Measurements from ENCODE around the gene EXOC1L.

EXOC1L gene

GRCh38 chr4:55783584-55783983 is 36.0 kb upstream of the EXOC1L start:
- TF ChIP-seq REST (IDR thresholded peaks at IDR 0.05; ENCODE audit: insufficient read depth in 1 of 2, low read depth in 2 of 2, low read length in 2 of 2) (no peak), FOXP2 (optimal IDR thresholded peaks at IDR 0.05; ENCODE audit: borderline replicate concordance, extremely low read depth, extremely low read length, insufficient read depth) (no peak), POLR2AphosphoS5 (IDR thresholded peaks at IDR 0.05; ENCODE audit: low read depth, low read length) (no peak), SIN3A (IDR thresholded peaks at IDR 0.05; ENCODE audit: borderline replicate concordance, insufficient read depth, low read length) (no peak), TAF1 (IDR thresholded peaks at IDR 0.05; ENCODE audit: borderline replicate concordance, insufficient read depth, low read length) (no peak)

GRCh38 chr4:55784747-55785146 is 34.8 kb upstream of the EXOC1L start:
- TF ChIP-seq SIN3A (IDR thresholded peaks at IDR 0.05; ENCODE audit: borderline replicate concordance, insufficient read depth, low read length): no peak
- TF ChIP-seq REST (IDR thresholded peaks at IDR 0.05; ENCODE audit: insufficient read depth in 1 of 2, low read depth in 2 of 2, low read length in 2 of 2): no peak
- TF ChIP-seq POLR2AphosphoS5 (IDR thresholded peaks at IDR 0.05; ENCODE audit: low read depth, low read length): no peak
- no peak for TF ChIP-seq TAF1 (IDR thresholded peaks at IDR 0.05; ENCODE audit: borderline replicate concordance, insufficient read depth, low read length)
- TF ChIP-seq FOXP2 (optimal IDR thresholded peaks at IDR 0.05; ENCODE audit: borderline replicate concordance, extremely low read depth, extremely low read length, insufficient read depth): no peak

GRCh38 chr4:55791666-55792065 is 27.9 kb upstream of the EXOC1L start:
- TF ChIP-seq SIN3A (IDR thresholded peaks at IDR 0.05; ENCODE audit: borderline replicate concordance, insufficient read depth, low read length): no peak
- no peak for TF ChIP-seq TAF1 (IDR thresholded peaks at IDR 0.05; ENCODE audit: borderline replicate concordance, insufficient read depth, low read length)
- TF ChIP-seq FOXP2 (optimal IDR thresholded peaks at IDR 0.05; ENCODE audit: borderline replicate concordance, extremely low read depth, extremely low read length, insufficient read depth): no peak
- TF ChIP-seq REST (IDR thresholded peaks at IDR 0.05; ENCODE audit: insufficient read depth in 1 of 2, low read depth in 2 of 2, low read length in 2 of 2): no peak
- no peak for TF ChIP-seq POLR2AphosphoS5 (IDR thresholded peaks at IDR 0.05; ENCODE audit: low read depth, low read length)

- no peak for TF ChIP-seq SIN3A (IDR thresholded peaks at IDR 0.05; ENCODE audit: borderline replicate concordance, insufficient read depth, low read length)
- TF ChIP-seq REST (IDR thresholded peaks at IDR 0.05; ENCODE audit: insufficient read depth in 1 of 2, low read depth in 2 of 2, low read length in 2 of 2): no peak
- TF ChIP-seq FOXP2 (optimal IDR thresholded peaks at IDR 0.05; ENCODE audit: borderline replicate concordance, extremely low read depth, extremely low read length, insufficient read depth): no peak
- no peak for TF ChIP-seq TAF1 (IDR thresholded peaks at IDR 0.05; ENCODE audit: borderline replicate concordance, insufficient read depth, low read length)
- TF ChIP-seq POLR2AphosphoS5 (IDR thresholded peaks at IDR 0.05; ENCODE audit: low read depth, low read length): no peak
Measured at GRCh38 chr4:55793479-55793878, 26.1 kb upstream of the EXOC1L start.

- TF ChIP-seq TAF1 (IDR thresholded peaks at IDR 0.05; ENCODE audit: borderline replicate concordance, insufficient read depth, low read length) (no peak), REST (IDR thresholded peaks at IDR 0.05; ENCODE audit: insufficient read depth in 1 of 2, low read depth in 2 of 2, low read length in 2 of 2) (no peak), FOXP2 (optimal IDR thresholded peaks at IDR 0.05; ENCODE audit: borderline replicate concordance, extremely low read depth, extremely low read length, insufficient read depth) (no peak), SIN3A (IDR thresholded peaks at IDR 0.05; ENCODE audit: borderline replicate concordance, insufficient read depth, low read length) (no peak), POLR2AphosphoS5 (IDR thresholded peaks at IDR 0.05; ENCODE audit: low read depth, low read length) (no peak)
Measured at GRCh38 chr4:55794053-55794452, 25.5 kb upstream of the EXOC1L start.

Measured in PFSK-1 (cell line).